GM21717 (cell line): ENCODE data around the gene KNDC1.
"Not testable (repeated sequence)": the region's sequence is repeated elsewhere in the genome, so short reads cannot be mapped to it uniquely, and the experiment has no call there.

ENCODE experiments used
- ATAC-seq: cut with Tn5 transposase; IDR thresholded peaks from one replicate; pipeline ENCODE4 v1.9.1; 2021; ENCODE audit warnings: mild to moderate bottlenecking, moderate library complexity; ENCODE audit not compliant: unreplicated experiment

The KNDC1 gene

GRCh38 chr10:133126431-133127290 is 33.4 kb upstream of the KNDC1 start:
- no peak for ATAC-seq

GRCh38 chr10:133127291-133128125 is 32.5 kb upstream of the KNDC1 start:
- no peak for ATAC-seq

- no peak for ATAC-seq
Observed at GRCh38 chr10:133128126-133129070, 31.6 kb upstream of the KNDC1 start.

GRCh38 chr10:133129071-133129858 is 30.8 kb upstream of the KNDC1 start:
- ATAC-seq: no peak

- ATAC-seq: no peak
Observed at GRCh38 chr10:133129859-133130495, 30.0 kb upstream of the KNDC1 start.

GRCh38 chr10:133130602-133131001 is 29.4 kb upstream of the KNDC1 start:
- no peak for ATAC-seq

GRCh38 chr10:133131053-133131452 is 29.0 kb upstream of the KNDC1 start:
- ATAC-seq: no peak

GRCh38 chr10:133131734-133132472 is 28.1 kb upstream of the KNDC1 start:
- ATAC-seq: no peak

- ATAC-seq: no peak
Observed at GRCh38 chr10:133132473-133133291, 27.3 kb upstream of the KNDC1 start.

GRCh38 chr10:133133471-133134231 is 26.4 kb upstream of the KNDC1 start:
- no peak for ATAC-seq

- no peak for ATAC-seq
Observed at GRCh38 chr10:133134411-133135115, 25.5 kb upstream of the KNDC1 start.

- no peak for ATAC-seq
Observed at GRCh38 chr10:133135116-133135465, 24.9 kb upstream of the KNDC1 start.

GRCh38 chr10:133137486-133138145 is 22.4 kb upstream of the KNDC1 start:
- not testable (repeated sequence) for ATAC-seq

- ATAC-seq: no peak
Observed at GRCh38 chr10:133139551-133140065, 20.4 kb upstream of the KNDC1 start.

GRCh38 chr10:133140417-133141143 is 19.4 kb upstream of the KNDC1 start:
- no peak for ATAC-seq
